Measurements from ENCODE around the gene NEURL3. TPM values are rescaled to one million over a fixed set of nuclear protein-coding genes. Genes with fewer than 3 reads are reported as not detected.

NEURL3 gene
- total and polyA plus RNA-seq, 9 of the 15 experiments (the other 6 are each of a cell fraction or from before 2014, with no cell fraction given): not detected

- Histone ChIP-seq H4K20me1 (replicated peaks; ENCODE audit: control insufficient read depth, insufficient read depth, low read length) (no peaks in the 10 kb centered on the region), H3K27ac (ENCODE audit: extremely low read depth, low read depth, low read length) (no peak overlapping the region), H3K27me3 (ENCODE audit: control insufficient read depth in 2 of 2, insufficient read depth in 2 of 2, low read length in 2 of 2) (peaks cover 2 to 49% of the 10 kb centered on the region in 2 experiments; a peak in 4 of 5 replicates), H3K9ac (ENCODE audit: insufficient read depth in 1 of 2, low read depth in 2 of 2, low read length in 2 of 2) (no peak overlapping the region; a peak in 1 of 4 replicates), H3K4me2 (ENCODE audit: insufficient read depth, low read length) (no peak overlapping the region; the same call in 1 of the 2 replicates), H3K36me3 (ENCODE audit: control insufficient read depth, insufficient read depth, low read length) (no peaks in the 10 kb centered on the region), H3K9me1 (ENCODE audit: control insufficient read depth, insufficient read depth, low read length) (no peaks in the 10 kb centered on the region), H3K4me1 (replicated peaks in 1 of 2; ENCODE audit: control insufficient read depth in 2 of 2, insufficient read depth in 2 of 2, low read length in 2 of 2) (peaks cover 8 to 18% of the 10 kb centered on the region in 2 experiments), H3K4me3 (no peak overlapping the region), H3K79me2 (ENCODE audit: control insufficient read depth, insufficient read depth, low read length) (no peaks in the 10 kb centered on the region), H3K9me3 (replicated peaks; ENCODE audit: control insufficient read depth, insufficient read depth, low read depth, low read length) (no peaks in the 10 kb centered on the region), H2AFZ (ENCODE audit: low read depth, low read length) (no peak overlapping the region)
- intact Hi-C loops (cut with micrococcal nuclease): no loop called here
- POLR2A ChIA-PET: interaction anchor here (0.6 kb wide), 1 partner anchor 10 kb away, joined by 4 read pairs; no protein-coding TSS in a partner anchor
- FAIRE-seq (no peak), ATAC-seq (no peak), DNase-seq (ENCODE audit: extremely low read depth in 1 of 4, low spot score in 3 of 4) (no peak)
- in situ Hi-C loops (cut with MboI): no loop called here
- CTCF ChIA-PET (ENCODE audit: low intra/inter-chr PET ratio): no interaction called here
- TF ChIP-seq ZKSCAN1 (IDR thresholded peaks at IDR 0.05; ENCODE audit: low read depth, low read length) (no peak), CREB5 (CRISPR knock-in tag; IDR thresholded peaks at IDR 0.05) (no peak), NELFE (IDR thresholded peaks at IDR 0.05; ENCODE audit: insufficient read depth, insufficient read length) (no peak), ASH1L (IDR thresholded peaks at IDR 0.05; ENCODE audit: borderline replicate concordance, low read depth, partially characterized antibody) (no peak), SUPT5H (IDR thresholded peaks at IDR 0.05) (no peak), SNRNP70 (optimal IDR thresholded peaks at IDR 0.05; ENCODE audit: low read depth, low read length) (no peak), CSDE1 (IDR thresholded peaks at IDR 0.05) (no peak), RFX7 (CRISPR knock-in tag; IDR thresholded peaks at IDR 0.05) (no peak), SRSF9 (IDR thresholded peaks at IDR 0.05; ENCODE audit: borderline replicate concordance, low read depth, low read length) (no peak), RUNX1 (IDR thresholded peaks at IDR 0.05; ENCODE audit: low read depth) (no peak), CUX1 (CRISPR knock-in tag; IDR thresholded peaks at IDR 0.05) (no peak), NCOA4 (IDR thresholded peaks at IDR 0.05; ENCODE audit: partially characterized antibody) (no peak)
- WGBS (ENCODE audit: insufficient coverage, low coverage, missing lambda C conversion rate): 57% methylated on average over 22 of the region's 51 CpGs
- BruUV-seq (replicated peaks): no TSS peak
Measured at GRCh38 chr2:96527286-96528005, 22.3 kb upstream of the NEURL3 start.

Measured in K562 (cell line).